ENCODE data around the gene SOX1.

Gene SOX1

DNA sequence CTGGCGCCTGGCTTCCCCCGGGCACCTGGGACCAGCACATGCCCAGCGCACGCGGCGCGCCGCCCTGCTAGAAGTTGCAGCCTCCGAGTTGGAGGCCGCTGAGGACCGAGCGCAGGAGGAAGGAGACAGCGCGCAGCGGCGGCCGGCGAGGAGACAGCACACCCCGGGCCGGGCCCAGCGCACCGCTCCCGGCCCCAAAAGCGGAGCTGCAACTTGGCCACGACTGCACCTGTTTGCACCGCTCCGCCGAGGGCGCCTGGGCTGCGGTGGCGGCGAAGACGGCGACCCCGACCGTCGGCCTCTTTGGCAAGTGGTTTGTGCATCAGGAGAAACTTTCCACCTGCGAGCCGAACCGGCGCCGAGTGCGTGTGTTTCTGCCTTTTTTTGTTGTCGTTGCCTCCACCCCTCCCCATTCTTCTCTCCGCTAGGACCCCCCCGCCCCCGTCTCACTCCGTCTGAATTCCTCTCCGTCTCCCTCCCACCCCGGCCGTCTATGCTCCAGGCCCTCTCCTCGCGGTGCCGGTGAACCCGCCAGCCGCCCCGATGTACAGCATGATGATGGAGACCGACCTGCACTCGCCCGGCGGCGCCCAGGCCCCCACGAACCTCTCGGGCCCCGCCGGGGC, at the start of gene SOX1:
Gene SOX1, plus strand, starts transcription at position 34 of the 626 bp plus-strand sequence. Its CDS starts 510 bp downstream, at position 544.
- no peak for DNase-seq

DNA sequence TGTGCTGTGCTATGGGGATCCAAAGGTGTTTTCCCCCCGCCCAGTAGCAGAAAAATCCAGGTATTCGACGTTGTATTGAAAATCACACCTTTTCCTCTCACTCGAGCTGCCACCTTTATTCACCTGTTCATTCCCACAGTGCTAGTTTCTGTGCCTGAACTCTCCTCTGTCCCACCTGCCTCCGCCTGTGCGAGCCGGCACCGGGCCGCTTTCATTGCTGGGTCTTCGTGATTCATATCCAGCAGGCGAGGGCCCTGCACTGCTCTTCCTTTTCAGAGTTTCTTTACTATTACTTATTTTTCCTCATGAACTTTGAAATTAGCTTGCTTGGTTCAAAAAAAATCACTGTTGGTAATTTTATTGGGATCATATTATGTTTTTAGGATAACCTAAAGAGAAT, 42.4 kb upstream of the SOX1 start:
- DNase-seq: no peak

DNA sequence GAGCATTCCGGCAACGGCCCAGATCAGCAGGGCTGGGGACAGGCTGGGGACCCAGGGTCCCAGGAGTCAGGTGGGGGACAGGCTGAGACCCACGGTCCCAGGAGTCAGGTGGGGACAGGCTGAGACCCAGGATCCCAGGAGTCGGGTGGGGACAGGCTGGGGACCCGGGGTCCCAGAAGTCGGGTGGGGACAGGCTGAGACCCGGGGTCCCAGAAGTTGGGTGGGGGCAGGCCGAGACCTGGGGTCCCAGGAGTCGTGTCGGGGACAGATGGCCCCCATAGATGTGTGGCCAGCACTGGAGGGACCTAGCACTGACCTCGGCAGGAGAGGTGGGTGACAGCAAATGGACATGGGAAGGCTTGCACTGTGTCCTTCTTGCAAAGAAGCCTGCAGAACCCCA, 39.7 kb upstream of the SOX1 start:
- no peak for DNase-seq

DNA sequence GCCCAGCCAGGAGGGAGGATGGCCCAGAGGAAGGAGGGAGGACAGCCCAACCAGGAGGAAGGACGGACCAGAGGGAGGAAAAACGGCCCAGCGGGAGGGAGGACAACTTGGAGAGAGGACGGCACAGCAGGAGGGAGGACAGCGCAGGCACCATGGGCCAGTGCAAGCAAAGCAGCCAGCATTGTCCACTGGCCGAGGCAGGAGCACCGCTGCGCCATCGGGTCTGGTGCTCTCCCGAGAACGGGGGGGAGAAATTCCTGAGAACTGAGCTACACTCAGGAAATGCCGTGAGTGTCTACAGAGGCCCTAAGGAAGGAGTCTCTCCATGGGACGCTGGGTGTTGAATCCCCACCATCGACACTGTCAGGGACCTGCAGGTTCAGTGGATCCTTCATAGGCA, 38.5 kb upstream of the SOX1 start:
- DNase-seq: no peak

DNA sequence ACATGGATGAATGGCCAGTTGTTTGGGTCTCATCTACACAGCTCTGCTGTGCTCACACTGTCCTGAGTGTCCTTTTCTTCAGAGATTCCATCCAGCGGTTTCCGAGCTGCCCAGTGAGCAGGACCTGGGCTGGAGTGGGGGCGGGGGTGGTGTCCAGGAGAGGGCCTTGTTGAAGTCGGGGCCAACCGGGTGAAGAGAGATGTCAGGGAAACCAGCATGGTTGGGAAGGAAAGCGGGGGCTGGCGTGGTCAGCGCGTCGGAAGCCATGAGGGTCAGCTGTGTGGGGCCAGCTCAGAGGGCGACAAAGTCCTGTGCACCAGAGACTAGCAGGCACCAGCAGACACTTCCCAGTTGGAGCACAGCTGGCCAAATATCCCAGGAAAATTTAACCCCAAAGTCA, 37.8 kb upstream of the SOX1 start:
- DNase-seq: no peak

DNA sequence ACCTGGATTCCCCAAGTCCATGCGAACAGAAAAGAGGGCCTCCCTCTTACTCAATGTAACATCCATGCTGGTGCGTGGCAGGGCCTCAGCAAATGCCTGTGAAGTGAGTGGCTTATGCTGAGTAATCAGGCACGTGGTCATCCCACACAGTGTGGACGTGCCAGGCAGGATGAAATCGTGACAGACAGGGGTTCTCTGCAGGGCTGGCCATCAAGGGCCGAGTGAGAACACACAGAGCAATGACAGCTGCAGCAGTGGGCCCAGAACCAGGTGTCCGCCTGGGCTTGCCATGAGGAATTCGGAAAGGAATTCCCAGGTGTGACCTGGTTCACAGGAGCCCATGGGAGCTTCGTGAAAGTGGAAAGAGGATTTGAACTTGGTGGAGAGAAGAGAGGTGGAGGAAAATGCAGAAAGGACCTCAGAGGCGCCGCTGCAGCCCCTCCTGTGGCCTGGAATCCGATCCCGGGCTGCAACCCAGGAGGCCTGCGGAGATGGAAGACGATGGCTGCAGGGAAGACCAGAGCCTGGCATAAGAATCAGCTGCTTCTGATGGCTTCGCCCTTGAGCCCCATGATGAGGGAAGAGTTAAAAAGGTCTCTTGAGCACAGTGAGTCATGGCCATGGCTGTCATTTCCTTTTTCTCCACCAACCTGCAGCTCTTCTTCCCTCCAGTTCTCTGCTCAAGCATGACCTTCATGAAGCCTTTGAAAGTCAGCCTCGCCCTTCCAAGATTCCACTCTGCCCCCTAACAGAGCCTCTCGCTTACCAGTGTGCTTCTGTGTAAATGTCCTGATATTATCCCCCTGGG, 34.6 kb upstream of the SOX1 start:
- DNase-seq: no peak

DNA sequence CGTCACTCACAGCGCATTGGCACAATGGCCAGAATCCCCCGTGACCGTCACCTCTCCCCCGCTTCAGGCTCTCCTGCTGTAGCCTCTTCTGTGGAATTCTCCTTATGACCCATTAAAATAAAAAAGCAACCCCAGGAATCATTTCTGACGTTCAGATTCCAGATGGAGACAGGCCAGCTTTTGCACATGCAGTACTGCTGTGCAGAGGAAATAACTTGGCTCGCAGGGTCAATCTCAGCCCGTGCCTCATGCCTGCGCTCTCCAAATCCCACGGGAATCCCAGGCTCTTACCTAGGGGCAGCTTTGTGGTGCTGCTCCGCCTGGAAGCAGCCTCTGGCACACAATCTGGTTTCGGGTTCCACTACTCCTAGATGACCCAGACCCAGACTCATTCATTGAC, 32.7 kb upstream of the SOX1 start:
- DNase-seq: no peak

DNA sequence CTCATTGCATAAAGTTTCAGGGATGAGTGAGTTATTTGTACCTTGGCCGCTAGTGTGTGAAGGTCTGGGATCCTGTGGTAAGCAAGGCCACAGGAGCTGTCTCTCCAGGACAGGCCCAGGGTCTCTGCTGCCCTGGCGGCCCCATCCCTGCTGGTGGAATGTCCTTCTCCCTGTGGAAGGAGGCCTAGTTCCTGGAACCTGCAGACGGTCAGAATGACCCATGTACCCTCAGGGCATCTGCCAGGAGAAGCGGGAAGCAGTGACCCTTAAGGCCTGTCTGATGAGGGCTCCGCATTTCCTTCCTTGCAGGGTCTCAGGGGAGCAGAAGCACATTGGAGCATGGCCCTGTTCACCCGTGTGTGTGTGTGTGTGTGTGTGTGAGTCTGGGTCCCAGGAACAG, 32.1 kb upstream of the SOX1 start:
- DNase-seq: no peak

DNA sequence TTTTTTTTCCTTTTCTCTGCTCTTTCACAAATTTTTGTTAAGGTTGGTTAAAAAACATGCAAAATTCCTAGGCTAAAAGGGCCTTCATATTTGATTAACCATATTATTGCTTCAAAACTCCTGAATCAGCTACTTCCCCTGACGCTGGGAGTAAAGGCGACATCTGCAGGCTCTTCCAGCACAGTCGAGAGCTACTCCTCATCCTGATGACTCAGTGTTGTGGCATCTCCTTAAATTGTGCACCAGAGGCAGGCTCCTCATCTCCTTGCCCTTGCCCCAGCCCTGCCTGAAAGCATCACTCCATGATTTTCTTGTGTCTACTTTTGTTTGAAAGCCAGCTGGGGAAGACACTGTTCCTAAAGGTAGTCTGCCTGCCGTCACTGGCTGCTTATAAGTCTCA, 24.5 kb upstream of the SOX1 start:
- no peak for DNase-seq

DNA sequence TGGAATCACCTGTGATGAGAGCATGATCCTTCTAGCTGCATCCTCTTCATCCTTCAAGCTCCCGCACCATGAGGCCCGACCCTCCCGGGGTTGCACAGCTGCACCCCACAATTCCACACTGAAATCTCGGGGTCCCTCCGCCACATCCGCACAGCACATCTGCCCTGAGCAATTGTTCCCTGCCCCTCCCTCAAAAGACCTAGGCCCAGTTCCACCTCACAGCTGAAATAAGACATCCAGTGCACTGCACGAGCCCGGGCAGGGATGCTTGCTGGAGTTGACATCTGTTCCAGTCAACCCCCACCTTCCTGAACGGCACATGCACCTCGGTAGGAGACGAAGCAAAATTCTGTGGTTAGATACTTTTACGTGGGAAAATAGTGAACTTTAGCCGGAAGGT, 14.7 kb upstream of the SOX1 start:
- no peak for DNase-seq

DNA sequence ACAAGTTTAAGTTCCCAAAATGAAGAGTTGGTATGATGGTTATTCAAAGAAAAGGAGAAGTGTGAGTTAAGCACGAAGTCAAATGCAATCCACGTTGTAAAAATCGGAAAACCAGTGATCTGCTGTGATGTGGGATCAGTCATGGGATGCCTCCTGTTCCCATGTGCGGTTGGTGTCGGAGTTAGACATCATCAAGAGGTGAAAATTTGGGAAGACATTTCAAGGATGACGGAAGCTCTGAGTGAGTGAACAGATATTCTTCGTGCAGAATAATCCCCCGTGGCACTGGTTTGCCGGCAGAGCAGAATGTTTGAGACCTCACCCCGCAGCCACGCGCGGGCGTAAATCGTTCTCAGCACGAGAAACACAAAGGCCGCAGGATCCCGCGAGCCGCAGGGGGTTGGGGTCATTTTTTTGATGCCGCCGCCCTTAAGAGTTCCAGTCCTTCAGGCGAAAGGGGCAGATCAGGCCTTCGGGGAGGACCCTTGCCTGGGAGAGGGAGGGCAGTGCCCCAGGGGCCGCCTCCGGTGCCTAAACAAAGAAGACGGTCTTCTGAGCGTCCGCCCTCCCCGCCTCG, 13.7 kb upstream of the SOX1 start:
- no peak for DNase-seq

DNA sequence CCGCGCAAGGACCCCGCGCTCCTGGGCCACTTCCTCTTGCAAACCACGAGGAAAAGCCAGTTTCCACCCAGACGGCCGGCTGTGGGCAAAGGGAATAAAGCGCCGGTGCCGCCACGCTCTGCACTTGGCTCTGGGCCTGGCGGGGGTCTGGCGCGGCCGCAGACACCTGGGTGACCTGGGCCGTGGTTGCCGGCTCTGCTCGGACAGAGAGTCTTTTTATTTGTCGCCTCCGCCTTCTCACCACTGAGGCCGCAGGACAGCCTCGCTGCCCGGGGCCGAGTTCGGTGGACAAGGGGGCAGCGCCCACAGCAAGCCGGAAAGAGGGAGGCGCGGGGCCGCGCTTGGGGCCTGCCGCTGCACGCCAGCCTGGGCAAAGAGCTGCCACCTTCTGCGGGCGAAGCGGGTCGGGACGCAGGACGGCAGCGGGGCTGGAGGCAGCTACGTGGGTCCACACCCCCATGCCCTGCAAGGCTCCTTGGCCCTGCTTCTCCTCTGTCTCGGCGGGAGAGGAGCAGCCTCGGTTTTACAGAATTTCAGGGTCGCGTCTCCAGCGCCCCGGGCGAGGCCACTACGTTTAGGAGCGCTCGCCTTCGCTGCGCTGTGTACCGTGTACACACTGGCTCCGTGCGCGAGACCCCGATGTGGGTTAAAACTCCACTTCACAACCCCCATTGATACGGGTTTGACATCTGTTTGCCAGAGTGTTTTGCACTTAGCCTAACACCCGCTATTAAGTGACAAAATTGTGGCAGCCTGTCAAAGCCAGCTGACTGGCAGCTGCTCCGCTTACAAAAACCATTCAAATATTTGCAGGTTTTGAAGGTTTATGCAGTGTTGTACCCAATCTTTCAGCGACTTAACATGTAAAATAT, 13.0 kb upstream of the SOX1 start:
- no peak for DNase-seq

DNA sequence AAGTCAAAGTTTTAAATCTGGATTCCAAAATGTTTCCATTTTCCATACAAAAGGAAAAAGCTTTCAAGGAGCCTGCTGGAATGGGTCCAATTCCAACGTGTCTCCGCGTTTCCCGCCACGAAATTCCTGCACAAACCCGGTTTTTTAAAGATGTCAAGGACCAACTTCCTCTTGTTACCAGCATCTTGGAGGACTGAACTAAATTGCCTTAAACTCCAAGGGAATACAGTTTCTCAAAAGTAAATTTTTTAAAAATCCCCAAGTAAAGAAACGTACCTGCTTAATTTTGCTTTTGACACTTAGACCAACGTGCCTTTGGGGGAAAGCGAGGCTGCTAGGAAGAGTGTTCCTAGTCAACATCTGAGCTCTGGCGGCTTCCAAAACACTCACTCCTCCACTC, 12.3 kb upstream of the SOX1 start:
- DNase-seq: no peak

DNA sequence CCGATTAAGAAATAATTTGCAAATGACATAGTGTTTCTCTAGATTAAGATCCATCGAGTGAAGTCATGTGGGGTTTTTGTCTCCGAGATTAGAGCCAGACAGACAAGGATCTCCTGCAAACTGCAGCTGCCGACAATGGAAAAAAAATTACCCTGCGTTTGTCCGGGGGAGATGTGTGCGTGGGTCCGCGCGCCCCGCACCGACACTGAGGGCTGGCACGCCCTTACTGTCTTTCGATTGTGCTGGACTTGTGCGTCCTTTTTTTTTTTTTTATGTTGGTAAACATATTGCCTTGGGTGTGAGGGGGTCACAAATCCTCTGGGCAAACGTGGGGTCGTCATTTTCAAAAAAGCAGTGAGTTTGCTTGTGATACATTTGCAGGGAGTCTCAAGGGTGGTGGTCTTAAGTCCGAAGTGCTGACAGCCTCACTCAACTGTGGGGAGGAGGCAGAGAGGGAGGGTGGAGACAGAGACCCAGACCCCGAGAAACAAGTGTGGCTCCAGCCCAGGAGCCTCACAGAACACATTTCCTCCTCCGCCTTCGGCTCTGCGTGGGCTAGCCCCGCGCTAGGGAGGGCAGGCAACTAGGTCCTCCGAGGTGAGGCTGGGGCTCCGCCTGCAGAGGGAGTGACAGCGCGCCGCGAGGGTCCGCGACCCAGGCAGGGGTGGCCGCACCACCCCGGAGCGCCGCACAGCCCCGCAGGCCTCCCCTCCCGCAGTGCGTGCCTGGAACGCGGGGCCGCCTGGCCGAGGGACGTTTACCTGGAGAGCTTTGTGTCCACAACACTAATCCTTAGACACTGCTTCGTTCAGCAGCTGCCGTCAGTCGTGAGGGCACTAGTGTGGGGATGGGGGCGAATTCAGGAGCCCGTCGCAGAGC, 11.7 kb upstream of the SOX1 start:
- DNase-seq: no peak

DNA sequence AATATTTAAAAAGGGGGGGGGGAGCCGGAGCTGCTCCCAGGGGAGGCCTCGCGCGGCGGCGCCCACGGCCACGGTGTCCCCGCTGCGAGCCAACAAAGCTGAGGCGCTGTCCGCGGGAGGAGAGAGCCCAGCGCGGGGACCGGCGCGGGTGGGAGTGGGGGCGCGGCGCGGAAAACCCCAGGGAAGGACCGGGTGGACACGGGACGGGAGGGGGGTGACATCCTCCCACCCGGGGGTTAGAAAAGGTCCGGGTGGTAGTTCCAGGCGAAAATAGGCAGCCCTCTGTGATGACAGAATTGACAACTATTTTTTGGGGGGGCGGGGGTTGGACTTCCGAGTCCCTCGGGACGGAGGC, 11.1 kb upstream of the SOX1 start:
- DNase-seq: no peak

DNA sequence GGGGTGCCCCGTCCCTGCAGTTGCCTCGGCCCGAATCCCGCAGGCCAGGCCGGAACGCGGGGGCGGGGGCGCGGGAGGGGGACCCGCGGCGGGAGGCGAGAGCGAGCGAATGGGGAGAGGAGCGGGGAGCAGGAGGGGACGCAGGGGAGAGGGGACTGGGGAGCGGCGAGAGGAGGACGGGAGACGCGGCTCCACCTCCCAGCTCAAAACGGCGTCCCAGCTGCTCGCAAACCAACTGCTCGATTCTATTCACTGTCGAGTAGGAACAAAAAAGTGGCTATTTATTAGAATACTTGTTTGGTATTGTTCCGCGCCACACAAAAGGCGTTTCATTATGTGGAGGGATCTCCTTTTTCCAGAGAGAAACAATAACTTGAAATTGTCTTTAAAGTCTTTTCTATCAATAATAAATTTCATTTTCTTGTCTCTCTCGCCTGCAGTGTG, 10.6 kb upstream of the SOX1 start:
- no peak for DNase-seq

DNA sequence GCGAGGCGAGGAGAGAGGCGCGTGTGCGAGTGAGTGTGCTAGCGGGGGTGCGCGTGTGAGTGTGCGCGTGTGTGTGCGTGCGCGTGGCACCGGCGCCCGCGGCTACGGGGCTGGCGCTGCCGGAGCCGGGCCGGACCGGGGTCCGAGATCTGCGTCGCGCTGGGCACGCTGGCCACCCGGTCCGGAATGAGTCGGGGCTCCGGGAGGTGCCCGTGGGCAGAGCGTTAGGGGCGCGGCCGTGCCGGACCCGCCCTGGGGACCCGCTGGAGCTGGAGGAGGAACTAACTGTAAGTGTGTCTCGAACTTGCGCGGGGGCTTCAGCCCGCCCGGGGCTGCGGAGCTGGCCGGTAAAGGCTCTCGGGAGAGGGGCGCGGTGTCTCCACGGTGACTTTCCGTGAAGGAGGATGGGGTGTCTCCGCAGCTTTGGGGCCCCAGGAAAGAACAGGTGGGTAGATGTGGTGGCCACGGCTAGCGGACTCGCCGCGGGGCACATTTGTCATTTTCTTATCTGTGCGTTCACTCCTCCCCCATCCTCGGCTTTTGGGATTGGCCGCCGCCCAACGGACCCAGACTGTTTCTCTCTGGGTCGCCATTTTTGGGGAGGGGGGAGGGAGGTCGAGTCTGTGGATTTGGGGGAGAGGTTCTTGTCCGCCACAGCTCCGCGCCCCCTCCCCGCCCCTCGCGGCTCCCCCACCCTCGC, 10.1 kb upstream of the SOX1 start:
- DNase-seq: no peak

DNA sequence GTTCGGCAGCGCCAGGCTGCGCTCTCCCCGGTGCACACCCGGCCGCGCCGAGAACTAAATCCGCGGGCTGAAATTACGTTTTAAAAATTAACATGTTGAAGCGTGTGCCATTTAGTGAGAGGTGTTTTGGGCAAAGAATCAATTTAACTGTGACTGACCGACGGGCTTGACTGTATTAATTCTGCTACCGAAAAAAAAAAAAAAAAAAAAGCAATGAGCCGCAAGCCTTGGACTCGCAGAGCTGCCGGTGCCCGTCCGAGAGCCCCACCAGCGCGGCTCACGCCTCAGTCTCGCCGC, 9.6 kb upstream of the SOX1 start:
- DNase-seq: no peak

DNA sequence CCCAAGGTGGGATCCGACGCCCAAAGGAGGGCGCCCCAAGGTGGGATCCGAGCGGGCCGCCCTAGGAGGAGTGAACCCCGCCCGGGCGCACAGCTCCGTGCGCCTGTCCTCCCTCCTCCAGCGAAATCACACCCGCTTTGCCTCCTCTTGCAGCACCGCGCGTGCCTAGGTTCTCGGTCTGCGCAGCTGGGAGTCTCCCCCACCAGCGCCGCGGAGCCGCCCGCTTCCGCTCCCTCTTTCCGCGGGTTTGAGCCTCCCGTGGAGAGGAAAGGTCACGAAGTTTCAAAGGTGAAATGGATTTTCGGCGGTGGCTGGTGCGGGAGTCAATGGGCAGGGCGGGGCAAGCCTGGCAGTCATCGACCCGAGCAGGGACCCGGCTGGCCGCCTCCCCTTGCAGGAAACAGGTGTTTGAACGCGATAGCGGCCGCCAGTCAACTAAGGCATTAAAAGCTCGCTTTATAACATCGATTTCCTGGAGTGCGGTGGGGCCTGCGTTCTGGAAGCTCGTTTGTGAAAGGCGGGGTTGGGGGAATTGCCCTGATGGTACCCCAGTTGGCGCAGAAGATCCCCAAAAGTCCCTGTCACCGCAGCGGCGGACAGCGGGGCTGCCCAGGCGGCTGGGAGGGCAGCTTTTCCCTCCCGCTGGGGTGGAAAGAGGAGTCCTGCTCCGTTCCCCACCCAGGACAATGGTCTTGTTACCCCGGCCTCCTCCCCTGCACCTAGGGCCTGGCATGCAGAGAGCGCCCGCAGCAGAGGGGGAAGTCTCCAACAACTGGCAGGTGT, 9.0 kb upstream of the SOX1 start:
- no peak for DNase-seq

DNA sequence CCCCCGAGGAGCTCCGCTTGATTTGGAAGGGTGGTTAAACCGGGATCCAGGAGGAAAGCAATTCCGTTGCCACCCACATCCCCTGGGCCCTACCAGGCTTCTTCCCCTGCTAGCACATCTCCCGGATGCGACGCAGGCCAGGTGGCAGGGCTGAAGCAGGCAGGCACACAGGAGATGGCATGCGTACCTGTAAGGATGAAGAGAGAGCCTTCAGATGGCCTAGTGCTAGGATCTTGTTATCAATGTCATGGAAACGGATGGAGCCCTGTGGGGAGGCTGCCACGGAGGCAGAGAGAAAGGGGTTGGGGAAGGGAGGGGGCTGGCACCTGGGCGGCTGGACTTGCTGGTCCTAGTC, 8.5 kb upstream of the SOX1 start:
- no peak for DNase-seq

DNA sequence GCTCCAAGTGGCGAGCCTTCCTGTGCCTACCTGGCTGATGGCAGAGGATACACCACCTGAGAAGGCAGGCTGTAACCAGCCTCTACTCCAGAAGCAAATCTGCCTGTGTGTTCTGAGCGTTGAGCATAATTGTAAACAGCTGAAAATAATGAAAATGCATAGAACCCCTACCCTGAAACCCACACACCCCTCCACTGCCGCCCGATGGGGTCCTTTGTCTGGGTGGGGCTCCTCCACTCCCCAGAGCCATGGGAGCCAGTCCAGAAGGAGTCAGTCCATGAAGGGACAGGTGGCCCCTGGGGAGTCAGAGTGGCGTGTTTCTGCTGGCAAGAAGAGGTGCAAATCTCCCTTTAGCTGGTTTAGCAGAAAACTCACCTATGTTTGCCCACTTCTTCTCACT, 8.0 kb upstream of the SOX1 start:
- no peak for DNase-seq

All from C1 segment of cervical spinal cord (tissue), 14 donors.